ENCODE measurements around the gene U2AF2. TPM values are rescaled to one million over a fixed set of nuclear protein-coding genes. Genes with fewer than 3 reads are reported as not detected.

The U2AF2 gene
- total RNA-seq, 1 donor from 2014 or later, result 216 TPM

DNA sequence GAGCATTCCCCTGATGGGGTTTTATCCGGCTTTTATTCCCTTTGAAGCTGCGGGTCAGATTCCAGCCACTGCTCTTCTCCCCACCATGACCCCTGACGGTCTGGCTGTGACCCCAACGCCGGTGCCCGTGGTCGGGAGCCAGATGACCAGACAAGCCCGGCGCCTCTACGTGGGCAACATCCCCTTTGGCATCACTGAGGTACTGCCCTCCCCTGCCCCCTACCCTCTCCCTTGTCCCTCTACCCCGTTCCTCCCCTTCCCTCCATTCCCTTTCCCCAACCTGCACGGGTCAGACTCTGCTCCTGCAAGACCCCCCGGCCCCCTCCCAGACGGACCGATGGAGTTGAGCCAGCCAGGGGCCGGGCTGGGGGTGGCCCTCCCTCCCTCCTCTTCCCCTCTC, 6.2 kb downstream of the U2AF2 start:
- H3K27ac Mint-ChIP-seq (ENCODE audit: unreplicated experiment), result no peak overlapping the region
- no peaks in the 10 kb centered on the region for H3K36me3 Mint-ChIP-seq (ENCODE audit: unreplicated experiment)
- DNase-seq, result no peak

DNA sequence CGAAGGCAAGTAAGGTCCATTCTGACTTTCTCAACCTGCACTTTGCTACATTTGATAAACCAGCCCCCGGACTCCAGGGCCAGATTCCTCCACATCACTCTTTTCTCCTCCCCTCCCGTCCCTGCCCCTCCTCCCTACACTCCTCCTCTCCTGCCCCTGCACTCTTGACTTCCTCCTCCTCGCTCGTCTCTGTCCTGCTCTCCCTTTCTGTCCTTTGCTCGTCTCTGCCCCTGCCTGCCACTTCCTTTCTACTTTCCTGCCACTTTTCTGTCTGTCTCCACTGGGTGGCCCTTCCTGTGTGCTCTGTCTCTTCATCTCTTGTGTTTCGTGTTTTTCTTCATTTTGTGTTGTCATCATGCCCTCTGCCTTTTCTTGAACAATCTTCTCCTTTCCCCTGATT, 7.0 kb downstream of the U2AF2 start:
- Mint-ChIP-seq H3K27me3 (ENCODE audit: unreplicated experiment) (no peaks in the 10 kb centered on the region), H3K4me3 (ENCODE audit: unreplicated experiment) (no peak overlapping the region), H3K36me3 (ENCODE audit: unreplicated experiment) (no peaks in the 10 kb centered on the region), H3K27ac (ENCODE audit: unreplicated experiment) (no peak overlapping the region), H3K4me1 (ENCODE audit: low read depth, unreplicated experiment) (peaks cover 16% of the 10 kb centered on the region), H3K9me3 (ENCODE audit: unreplicated experiment) (peaks cover 11% of the 10 kb centered on the region)
- TF ChIP-seq, protein P1, sequence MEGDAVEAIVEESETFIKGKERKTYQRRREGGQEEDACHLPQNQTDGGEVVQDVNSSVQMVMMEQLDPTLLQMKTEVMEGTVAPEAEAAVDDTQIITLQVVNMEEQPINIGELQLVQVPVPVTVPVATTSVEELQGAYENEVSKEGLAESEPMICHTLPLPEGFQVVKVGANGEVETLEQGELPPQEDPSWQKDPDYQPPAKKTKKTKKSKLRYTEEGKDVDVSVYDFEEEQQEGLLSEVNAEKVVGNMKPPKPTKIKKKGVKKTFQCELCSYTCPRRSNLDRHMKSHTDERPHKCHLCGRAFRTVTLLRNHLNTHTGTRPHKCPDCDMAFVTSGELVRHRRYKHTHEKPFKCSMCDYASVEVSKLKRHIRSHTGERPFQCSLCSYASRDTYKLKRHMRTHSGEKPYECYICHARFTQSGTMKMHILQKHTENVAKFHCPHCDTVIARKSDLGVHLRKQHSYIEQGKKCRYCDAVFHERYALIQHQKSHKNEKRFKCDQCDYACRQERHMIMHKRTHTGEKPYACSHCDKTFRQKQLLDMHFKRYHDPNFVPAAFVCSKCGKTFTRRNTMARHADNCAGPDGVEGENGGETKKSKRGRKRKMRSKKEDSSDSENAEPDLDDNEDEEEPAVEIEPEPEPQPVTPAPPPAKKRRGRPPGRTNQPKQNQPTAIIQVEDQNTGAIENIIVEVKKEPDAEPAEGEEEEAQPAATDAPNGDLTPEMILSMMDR (IDR thresholded peaks at IDR 0.05; ENCODE audit: partially characterized antibody, unreplicated experiment), result no peak
- DNase-seq, result no peak

More for the DNA sequence above, 6.2 kb downstream of the U2AF2 start:
- H3K4me1 Mint-ChIP-seq (ENCODE audit: low read depth, unreplicated experiment), result peaks cover 17% of the 10 kb centered on the region
- H3K9me3 Mint-ChIP-seq (ENCODE audit: unreplicated experiment), result peaks cover 11% of the 10 kb centered on the region
- H3K4me3 Mint-ChIP-seq (ENCODE audit: unreplicated experiment), result no peak overlapping the region
- H3K27me3 Mint-ChIP-seq (ENCODE audit: unreplicated experiment), result no peaks in the 10 kb centered on the region
- TF ChIP-seq, protein P1 (IDR thresholded peaks at IDR 0.05; ENCODE audit: partially characterized antibody, unreplicated experiment), result no peak

DNA sequence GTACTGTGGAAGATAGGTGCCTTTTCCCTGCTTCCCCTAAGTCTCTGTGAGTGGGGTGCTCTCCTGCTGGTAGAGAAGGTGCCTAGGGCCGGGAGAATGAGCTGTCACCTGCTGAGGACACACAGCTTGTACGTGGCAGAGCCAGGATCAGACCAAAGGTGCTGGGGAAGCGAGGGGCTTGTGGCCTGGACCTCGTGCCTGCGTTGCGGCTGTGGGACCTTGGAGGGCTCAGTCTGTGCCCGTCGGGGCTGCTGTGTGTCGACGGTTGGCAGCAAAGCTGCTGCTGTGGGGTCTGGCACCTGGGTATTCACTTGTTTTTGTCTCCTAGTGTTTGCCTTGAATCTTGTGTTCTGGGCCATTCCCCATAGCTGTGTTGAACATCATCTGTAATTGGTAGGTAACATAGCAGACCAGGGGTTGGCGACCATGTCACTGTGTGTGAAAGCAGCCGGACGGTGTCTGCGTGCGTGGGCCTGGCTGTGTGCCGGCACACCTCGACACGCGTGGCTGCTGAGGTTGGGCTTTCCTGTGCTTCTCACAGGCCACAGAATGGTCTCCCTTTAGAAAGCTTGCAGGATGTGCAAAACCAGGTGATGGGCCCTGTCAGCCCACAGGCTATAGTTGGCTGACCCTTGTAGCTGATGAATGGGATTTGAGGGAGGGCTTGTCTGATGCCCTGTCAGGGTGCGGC, 9.2 kb downstream of the U2AF2 start:
- Mint-ChIP-seq H3K27me3 (ENCODE audit: unreplicated experiment) (no peaks in the 10 kb centered on the region), H3K4me1 (ENCODE audit: low read depth, unreplicated experiment) (peaks cover 4% of the 10 kb centered on the region), H3K36me3 (ENCODE audit: unreplicated experiment) (no peaks in the 10 kb centered on the region), H3K4me3 (ENCODE audit: unreplicated experiment) (no peak overlapping the region), H3K9me3 (ENCODE audit: unreplicated experiment) (peaks cover 15% of the 10 kb centered on the region), H3K27ac (ENCODE audit: unreplicated experiment) (no peak overlapping the region)
- no peak for DNase-seq
- TF ChIP-seq, protein P1 (IDR thresholded peaks at IDR 0.05; ENCODE audit: partially characterized antibody, unreplicated experiment), result no peak

DNA sequence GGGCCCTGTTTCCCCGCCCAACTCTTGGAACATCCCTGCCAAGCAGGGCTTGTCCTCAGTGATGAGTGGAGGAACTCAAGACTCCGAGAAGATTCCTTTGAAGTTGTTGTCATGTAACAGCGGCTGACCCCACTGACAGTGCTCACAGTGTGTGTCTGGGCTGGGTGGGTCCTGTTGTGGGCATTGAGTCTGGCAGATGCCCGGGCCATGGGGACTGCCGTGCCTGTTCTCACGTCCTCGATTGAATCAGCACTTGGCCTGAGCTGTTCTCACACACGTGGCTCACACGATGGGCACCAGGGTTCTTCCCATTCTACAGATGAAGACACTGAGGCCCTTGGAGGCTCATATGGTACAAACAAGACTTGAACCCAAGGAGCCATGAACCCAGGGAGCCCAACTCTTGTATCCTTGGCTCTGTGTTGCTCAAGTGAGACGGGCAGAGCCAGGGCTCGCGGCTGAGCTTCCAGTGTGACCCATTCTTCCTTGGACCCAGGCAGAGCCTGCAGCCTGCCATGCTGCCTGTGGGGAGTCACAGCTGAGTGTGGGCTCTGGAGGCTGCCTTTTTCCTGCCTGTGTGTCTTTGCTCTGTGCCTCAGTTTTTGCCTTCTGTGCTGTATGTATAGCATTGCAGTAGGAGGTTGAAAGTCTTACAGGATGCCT, 11.6 kb downstream of the U2AF2 start:
- peaks cover 9% of the 10 kb centered on the region for H3K27me3 Mint-ChIP-seq (ENCODE audit: unreplicated experiment)
- H3K4me1 Mint-ChIP-seq (ENCODE audit: low read depth, unreplicated experiment), result peaks cover 6% of the 10 kb centered on the region
- no peaks in the 10 kb centered on the region for H3K36me3 Mint-ChIP-seq (ENCODE audit: unreplicated experiment)
- no peak overlapping the region for H3K4me3 Mint-ChIP-seq (ENCODE audit: unreplicated experiment)
- no peak overlapping the region for H3K27ac Mint-ChIP-seq (ENCODE audit: unreplicated experiment)
- H3K9me3 Mint-ChIP-seq (ENCODE audit: unreplicated experiment), result peaks cover 20% of the 10 kb centered on the region
- TF ChIP-seq, protein P1 (IDR thresholded peaks at IDR 0.05; ENCODE audit: partially characterized antibody, unreplicated experiment), result no peak
- no peak for DNase-seq

DNA sequence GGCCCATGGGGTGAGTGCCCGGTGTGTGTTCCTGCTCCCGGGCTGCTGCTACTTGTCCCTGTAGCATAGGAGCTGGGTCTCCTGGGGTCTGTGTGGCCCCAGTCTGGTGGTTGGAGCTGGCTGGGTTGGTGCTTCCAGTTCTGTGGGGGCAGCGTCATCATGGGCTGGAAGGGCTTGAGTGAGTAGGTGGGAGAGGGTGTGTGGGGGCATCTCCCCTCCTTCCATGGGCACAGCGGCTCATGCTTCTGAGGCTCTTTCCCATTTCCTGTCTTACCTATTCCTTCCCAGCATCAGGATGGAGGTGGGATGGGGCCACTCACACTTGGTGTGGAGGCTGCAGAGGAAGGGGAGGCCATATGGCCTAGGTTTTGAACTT, 12.2 kb downstream of the U2AF2 start:
- H3K9me3 Mint-ChIP-seq (ENCODE audit: unreplicated experiment), result peaks cover 20% of the 10 kb centered on the region
- H3K4me3 Mint-ChIP-seq (ENCODE audit: unreplicated experiment), result no peak overlapping the region
- peak overlapping the region; percentile 5 for H3K27ac Mint-ChIP-seq (ENCODE audit: unreplicated experiment)
- TF ChIP-seq, protein P1 (IDR thresholded peaks at IDR 0.05; ENCODE audit: partially characterized antibody, unreplicated experiment), result no peak
- no peak for DNase-seq
- H3K4me1 Mint-ChIP-seq (ENCODE audit: low read depth, unreplicated experiment), result peaks cover 8% of the 10 kb centered on the region
- H3K36me3 Mint-ChIP-seq (ENCODE audit: unreplicated experiment), result no peaks in the 10 kb centered on the region
- peaks cover 10% of the 10 kb centered on the region for H3K27me3 Mint-ChIP-seq (ENCODE audit: unreplicated experiment)

Measured in glutamatergic neuron (in vitro differentiated cells).